ENCODE data around the gene SERGEF.

DNA sequence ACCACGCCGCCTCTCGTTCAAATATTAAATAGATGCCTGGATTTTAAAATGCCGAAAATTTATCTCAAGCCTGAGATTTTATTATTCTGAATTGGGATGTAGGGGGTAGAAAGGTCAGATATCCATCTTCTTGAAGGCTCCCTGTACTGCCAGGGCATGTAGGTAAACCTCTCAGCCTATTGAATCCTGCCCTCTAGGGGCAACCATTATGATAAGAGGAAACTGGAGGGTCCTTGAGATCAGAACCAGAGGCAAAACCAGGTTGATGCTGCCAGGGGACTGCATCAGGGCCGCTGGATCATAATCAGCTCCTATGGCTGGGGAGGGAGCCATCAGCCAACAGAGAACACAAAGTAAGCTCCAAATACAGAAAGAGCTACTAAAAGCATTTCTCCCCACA lies 185.8 kb downstream of the SERGEF start:
- TF ChIP-seq EP300 (IDR thresholded peaks at IDR 0.05), result no peak
- TF ChIP-seq, protein P1, sequence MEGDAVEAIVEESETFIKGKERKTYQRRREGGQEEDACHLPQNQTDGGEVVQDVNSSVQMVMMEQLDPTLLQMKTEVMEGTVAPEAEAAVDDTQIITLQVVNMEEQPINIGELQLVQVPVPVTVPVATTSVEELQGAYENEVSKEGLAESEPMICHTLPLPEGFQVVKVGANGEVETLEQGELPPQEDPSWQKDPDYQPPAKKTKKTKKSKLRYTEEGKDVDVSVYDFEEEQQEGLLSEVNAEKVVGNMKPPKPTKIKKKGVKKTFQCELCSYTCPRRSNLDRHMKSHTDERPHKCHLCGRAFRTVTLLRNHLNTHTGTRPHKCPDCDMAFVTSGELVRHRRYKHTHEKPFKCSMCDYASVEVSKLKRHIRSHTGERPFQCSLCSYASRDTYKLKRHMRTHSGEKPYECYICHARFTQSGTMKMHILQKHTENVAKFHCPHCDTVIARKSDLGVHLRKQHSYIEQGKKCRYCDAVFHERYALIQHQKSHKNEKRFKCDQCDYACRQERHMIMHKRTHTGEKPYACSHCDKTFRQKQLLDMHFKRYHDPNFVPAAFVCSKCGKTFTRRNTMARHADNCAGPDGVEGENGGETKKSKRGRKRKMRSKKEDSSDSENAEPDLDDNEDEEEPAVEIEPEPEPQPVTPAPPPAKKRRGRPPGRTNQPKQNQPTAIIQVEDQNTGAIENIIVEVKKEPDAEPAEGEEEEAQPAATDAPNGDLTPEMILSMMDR (IDR thresholded peaks at IDR 0.05), result no peak

All from tibial nerve (tissue), 4 donors.